C4-2B (cell line): Measurements from ENCODE around the gene EPHB4.

Experiments
- ZFX ChIP-seq: fragments of 450-650 bp; IDR thresholded peaks from 2 replicates; pipeline ENCODE4 v1.6.1; 2017
- TF ChIP-seq, protein P1 (sequence below): fragments of 450-650 bp; conservative IDR thresholded peaks from 2 replicates; pipeline ENCODE4 v1.5.1; 2017; ENCODE audit warnings: mild to moderate bottlenecking

GRCh38 chr7:100867776-100868485 lies 40.6 kb upstream of the EPHB4 start:
- TF ChIP-seq, protein P1, sequence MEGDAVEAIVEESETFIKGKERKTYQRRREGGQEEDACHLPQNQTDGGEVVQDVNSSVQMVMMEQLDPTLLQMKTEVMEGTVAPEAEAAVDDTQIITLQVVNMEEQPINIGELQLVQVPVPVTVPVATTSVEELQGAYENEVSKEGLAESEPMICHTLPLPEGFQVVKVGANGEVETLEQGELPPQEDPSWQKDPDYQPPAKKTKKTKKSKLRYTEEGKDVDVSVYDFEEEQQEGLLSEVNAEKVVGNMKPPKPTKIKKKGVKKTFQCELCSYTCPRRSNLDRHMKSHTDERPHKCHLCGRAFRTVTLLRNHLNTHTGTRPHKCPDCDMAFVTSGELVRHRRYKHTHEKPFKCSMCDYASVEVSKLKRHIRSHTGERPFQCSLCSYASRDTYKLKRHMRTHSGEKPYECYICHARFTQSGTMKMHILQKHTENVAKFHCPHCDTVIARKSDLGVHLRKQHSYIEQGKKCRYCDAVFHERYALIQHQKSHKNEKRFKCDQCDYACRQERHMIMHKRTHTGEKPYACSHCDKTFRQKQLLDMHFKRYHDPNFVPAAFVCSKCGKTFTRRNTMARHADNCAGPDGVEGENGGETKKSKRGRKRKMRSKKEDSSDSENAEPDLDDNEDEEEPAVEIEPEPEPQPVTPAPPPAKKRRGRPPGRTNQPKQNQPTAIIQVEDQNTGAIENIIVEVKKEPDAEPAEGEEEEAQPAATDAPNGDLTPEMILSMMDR, result no peak
- no peak for TF ChIP-seq ZFX
